Epithelial cell of esophagus (primary cell): Measurements from ENCODE around the gene PSMA8.

ENCODE experiments used
- DNase-seq: peaks from one replicate; pipeline ENCODE4 v3.0.0; 2010; ENCODE audit warnings: low read depth
- H3K4me3 ChIP-seq: 2 replicates; pipeline ENCODE4 v1.5.1; 2011; ENCODE audit warnings: mild to moderate bottlenecking, low read length, control low read depth
- TF ChIP-seq, protein P1 (sequence below): IDR thresholded peaks from 2 replicates; pipeline ENCODE4 v1.5.1; 2011; ENCODE audit warnings: low read depth, mild to moderate bottlenecking, low read length, control low read depth, inconsistent platforms; ENCODE audit not compliant: insufficient read depth; ENCODE audit errors: missing control alignments

PSMA8 gene

DNA sequence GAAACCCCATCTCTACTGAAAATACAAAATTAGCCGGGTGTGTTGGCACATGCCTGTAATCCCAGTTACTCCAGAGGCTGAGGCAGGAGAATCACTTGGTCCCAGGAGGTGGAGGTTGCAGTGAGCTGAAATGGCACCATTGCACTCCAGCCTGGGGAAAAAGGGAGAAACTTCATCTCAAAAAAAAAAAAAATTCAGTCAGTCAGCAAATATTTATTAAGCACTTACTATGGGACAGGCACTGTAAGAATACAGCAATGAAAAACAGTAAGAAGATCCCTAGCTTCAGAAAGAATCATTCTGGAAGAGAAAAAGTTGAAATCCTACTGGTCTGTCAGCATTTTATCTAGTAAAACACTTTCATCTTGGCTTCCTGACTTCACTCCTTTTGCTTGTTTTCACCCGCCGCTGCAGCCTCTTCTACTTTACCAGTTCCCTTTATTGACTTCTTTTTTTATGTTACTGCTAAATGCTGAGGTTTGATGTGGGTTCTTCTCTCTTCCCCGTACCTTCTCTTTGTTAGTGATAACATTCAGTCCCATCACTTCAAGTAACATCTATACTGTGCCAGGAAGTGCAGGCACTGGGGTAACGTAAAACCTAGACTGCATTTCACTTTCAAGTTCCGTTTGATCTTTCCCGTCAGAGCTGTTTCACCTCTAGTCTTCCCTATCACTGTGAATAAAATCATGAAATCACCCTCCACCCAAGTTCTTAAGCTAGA lies 81.7 kb downstream of the PSMA8 start:
- TF ChIP-seq, protein P1, sequence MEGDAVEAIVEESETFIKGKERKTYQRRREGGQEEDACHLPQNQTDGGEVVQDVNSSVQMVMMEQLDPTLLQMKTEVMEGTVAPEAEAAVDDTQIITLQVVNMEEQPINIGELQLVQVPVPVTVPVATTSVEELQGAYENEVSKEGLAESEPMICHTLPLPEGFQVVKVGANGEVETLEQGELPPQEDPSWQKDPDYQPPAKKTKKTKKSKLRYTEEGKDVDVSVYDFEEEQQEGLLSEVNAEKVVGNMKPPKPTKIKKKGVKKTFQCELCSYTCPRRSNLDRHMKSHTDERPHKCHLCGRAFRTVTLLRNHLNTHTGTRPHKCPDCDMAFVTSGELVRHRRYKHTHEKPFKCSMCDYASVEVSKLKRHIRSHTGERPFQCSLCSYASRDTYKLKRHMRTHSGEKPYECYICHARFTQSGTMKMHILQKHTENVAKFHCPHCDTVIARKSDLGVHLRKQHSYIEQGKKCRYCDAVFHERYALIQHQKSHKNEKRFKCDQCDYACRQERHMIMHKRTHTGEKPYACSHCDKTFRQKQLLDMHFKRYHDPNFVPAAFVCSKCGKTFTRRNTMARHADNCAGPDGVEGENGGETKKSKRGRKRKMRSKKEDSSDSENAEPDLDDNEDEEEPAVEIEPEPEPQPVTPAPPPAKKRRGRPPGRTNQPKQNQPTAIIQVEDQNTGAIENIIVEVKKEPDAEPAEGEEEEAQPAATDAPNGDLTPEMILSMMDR, result no peak
- no peak overlapping the region for H3K4me3 ChIP-seq
- DNase-seq, result no peak

DNA sequence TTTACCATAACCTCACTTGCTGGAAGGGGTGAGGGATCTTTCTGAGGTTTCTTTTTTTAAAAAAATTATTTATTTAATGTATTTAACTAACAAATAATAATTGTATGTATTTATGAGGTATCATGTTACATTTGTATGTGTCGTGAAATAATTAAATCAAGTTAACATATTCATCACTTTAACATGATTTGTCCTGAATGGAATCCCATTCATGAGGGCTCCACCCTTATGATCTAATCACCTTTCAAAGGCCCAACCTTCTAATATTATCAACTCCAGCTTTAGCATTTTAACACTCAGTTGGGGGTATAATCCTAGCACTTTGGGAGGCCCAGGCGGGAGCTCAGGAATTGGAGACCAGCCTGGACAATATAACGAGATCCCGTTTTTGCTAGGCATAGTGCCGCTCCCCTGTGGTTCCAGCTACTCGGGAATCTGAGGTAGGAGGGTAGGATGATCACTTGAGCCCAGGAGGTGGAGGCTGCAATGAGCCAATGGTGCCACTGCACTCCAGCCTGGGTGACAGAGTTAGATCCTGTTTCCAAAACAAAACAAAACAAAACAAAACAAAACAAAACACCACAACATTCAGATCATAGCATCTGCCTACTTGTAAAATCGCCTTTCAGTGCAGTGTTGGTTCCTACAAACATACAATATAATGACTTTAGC lies 91.5 kb downstream of the PSMA8 start:
- peak; percentile 65 for DNase-seq
- H3K4me3 ChIP-seq, result no peak overlapping the region
- TF ChIP-seq, protein P1, result no peak

DNA sequence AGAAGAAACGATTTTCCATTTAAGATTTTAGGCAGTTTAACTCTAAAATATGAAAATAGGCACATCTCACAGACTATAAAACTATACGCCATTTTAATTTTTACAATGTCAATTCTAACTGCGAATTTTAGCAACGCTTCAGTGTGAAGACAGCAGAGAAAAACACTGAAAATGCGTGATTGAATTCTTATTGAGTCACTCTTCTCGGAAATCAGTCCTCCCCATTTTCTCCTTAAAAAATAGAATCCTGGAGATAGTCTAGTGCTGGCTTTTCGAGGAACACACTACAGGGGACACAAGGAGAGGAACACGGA lies 92.2 kb downstream of the PSMA8 start:
- TF ChIP-seq, protein P1, result no peak
- peak overlapping the region; percentile 80 for H3K4me3 ChIP-seq
- DNase-seq, result no peak

DNA sequence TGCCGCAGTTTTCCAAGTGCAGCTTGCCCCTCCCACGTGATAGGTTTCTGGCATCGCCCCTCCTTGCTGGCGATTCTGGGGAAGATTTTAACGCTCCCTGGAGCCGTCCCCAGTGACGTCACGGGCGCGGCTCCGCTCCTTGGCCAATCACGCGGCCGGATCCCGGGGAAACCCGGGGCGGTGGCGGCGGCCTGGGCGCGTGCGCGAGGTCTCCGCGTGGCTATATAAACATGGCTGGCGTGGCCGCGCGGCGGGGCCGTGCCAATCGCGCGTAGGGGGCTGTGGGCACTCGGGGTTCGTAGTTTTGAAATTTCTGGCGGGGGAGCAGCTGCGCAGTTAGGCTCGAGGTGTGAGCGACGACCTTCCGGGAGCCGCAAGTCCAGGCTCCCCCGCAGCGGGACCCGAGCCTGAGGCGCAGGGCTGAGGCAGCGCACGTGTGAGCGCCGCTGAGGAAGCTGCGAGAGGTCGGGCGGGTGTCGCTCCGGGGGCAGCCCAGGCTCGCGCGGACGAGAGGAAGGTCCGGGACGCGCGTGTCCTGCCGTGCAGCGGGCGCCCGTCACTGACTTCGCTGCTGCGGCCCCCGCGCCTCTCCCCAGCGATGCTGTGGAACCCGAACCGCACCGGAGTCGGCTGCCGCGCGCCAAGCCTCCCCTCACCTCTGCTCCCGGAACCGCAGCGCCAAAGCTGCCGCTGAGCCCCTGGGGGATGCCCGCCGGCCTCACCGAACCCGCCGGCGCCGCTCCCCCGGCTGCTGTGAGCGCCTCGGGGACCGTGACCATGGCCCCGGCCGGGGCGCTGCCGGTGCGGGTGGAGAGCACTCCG lies 92.8 kb downstream of the PSMA8 start, which contains the start of gene TAF4B:
TAF4B (plus strand) TSS at position 217 of the 822 bp plus-strand sequence; CDS start at position 706, 489 bp downstream.
- TF ChIP-seq, protein P1, result no peak
- H3K4me3 ChIP-seq, result peak within 1 kb of the TSS; percentile 80
- peak; percentile 94 for DNase-seq

DNA sequence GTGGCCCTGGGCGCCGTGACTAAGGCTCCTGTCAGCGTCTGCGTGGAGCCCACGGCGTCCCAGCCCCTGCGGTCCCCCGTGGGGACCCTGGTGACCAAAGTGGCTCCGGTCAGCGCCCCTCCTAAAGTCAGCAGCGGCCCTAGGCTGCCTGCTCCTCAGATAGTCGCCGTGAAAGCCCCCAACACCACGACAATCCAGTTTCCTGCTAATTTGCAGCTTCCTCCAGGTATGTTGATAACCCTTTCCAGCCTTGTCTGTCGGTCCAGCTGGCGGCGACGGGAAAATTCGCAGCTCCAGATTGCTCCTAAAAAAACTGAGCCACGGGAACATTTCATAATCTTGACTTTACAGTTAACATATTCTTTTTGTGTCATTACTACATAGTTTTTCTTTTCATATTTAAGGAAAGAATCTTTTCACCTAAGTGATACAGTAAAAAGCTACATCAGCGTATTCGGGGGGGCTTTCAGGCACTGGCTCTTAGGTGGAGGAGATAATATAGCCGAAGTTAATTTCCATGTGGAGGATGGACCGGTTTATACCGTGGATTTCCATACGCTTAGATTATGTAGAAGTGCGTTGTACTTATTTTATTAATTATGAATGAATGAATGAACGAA lies 93.5 kb downstream of the PSMA8 start:
- peak overlapping the region; percentile 80 for H3K4me3 ChIP-seq
- DNase-seq, result peak; percentile 40

More for the DNA sequence above, 93.5 kb downstream of the PSMA8 start:
- TF ChIP-seq, protein P1, result no peak
